Measurements from ENCODE around the gene MT1G. TPM values are rescaled to one million over a fixed set of nuclear protein-coding genes. Genes with fewer than 3 reads are reported as not detected.

The MT1G gene
- total RNA-seq, result not detected in 2 replicates

DNA sequence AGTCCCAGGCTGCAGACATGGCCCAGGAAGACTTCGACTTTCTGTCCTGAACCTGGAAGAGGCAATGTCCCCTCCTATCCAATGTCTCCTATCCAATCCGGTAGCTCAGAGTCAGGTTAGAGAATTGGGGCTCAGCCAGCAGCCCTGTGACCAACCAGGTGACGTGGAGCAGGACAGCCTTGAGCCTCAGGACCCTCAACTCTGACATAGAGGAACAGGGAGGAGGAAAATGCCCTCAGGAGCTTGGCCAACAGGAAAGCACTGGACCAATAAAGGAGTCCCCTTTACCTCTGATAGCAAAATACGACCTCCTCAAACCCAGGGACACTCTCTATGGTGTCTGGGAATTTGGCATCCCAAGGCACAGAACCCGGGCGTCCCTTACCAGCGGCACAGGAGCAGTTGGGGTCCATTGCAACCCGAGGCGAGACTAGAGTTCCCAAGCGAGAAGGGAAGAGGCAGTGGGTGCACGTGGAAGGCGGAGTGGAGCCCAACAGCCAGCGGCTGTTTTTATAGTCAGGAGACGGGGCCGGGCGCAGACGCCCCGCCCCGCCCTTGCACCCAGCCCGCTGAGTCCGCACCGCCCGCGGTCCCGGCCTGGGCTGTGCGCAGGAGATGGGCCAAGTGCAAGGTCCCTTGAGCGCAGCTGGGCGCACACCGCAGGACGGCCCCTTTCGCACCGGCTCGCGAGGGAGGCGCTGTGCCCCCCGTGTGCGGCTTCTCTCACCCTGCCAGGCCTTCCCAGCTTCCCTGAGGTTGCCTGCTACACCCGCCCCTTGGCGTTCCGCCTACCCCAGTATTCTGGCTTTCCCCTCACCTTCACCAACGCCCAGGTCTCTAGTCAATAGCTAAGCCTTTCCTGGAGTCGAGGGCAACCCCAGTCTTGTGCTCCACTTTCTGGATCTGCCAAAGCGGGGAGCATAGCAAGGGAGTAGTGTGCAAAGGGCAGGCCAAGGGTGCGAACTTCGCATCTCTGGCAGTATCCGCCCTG, at the start of gene MT1G:
Gene MT1G (minus strand): TSS at position 485 of the 991 bp plus-strand sequence. CDS start 72 bp downstream, at position 413.

GRCh38 chr16:56681939-56682702, 14.3 kb upstream of the MT1G start, which contains the start of gene MT1X:
Gene MT1X, plus strand, starts transcription at chr16:56682470. Its CDS starts 71 bp downstream, at chr16:56682541.

DNA sequence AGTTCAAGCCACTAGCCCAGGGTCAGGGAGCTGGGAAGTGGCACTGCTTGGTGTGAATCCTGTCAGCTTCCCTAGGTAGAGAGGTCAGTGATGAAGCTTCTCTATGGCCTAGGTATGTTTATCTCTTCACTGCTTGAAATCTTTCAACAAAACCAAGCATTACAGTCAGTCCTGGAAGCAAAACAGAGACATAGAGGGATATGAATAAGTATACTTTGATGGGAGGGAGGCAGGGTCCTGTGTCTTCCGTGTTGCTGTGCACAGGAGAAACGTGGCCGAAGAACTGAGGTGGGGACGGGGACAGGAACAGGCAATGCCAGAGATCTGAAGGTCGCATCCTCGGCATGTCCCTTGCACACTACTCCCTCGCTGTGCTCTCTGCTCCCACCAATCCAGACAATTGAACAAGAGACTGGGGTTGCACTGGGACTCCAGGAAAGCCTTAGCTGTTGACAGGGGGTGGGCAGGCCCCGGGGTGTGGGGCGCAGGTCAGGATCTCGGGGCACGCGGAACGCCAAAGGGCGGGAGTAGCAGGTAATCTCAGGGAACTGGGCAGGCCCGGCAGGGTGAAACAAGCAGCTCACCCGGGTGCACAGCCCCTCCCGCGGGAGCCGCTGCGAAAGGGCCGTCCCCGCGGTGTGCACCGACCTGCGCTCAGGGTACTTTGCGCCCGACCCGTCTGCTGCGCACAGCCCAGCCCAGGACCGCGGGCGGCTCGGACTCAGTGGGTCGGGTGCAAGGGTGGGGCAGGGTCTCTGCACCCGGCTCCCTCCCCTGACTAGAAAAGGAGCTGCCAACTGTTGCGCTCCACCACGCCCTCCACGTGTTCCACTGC, 1.4 kb upstream of the MT1G start, which contains the start of gene MT1H:
Gene MT1H (plus strand): TSS at position 810 of the 835 bp plus-strand sequence. CDS start 71 bp downstream, outside the sequence.

DNA sequence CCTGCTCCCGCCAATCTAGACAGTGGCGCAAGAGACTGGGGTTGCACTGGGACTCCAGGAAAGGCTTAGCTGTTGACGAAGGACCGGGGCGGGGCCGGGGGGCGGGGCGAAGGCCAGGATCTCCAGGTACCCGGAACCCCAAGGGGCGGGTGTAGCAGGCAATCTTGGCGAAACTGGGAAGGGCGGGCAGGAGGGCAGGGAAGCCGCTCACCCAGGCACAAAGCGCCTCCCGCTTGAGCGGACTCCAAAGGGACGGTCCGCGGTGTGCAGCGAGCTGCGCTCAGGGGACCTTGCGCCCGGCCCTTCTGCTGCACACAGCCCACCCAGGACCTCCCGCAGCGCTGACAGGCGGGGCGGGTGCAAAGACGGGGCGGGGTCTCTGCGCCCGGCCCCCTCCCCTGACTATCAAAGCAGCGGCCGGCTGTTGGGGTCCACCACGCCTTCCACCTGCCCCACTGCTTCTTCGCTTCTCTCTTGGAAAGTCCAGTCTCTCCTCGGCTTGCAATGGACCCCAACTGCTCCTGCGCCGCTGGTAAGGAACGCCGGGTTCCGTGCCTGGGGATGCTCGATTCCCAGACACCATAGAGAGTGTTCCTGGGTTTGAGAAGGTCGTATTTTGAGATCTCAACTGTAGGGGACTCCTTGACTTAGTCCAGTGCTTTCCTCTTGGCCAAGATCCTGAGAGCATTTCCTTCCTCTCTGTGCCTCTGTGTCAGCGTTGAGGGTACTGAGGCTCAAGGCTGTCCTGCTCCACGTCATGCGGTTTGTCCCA, 10.1 kb downstream of the MT1G start, which contains the start of gene MT1F:
Gene MT1F (plus strand): TSS at position 405 of the 772 bp plus-strand sequence. CDS start 100 bp downstream, at position 505.

DNA sequence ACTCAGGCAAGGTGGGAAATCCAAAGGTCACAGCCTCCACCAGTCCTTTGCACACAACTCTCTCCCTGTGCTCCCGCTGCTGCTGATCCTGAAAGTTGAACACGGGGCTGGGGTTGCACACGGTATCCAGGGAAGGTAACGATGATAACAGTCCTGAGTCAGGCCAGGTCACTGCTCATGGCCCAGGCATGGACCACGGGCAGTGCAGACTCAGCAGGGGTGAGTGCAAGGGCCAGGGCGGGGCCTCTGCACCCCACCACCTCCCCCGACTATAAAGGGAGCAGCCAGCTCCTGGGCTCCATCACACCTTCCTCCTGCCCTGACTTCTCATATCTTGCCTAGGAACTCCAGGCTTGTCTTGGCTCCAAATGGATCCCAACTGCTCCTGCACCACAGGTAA, 16.3 kb downstream of the MT1G start, which contains the start of gene MT1B:
Gene MT1B (plus strand): TSS at position 301 of the 400 bp plus-strand sequence. CDS start 68 bp downstream, at position 369.

GRCh38 chr16:56637814-56638750, 29.8 kb downstream of the MT1G start, which contains the start of gene MT1A:
Gene MT1A, plus strand, starts transcription at chr16:56638666. Its CDS starts 73 bp downstream, at chr16:56638739.

DNA sequence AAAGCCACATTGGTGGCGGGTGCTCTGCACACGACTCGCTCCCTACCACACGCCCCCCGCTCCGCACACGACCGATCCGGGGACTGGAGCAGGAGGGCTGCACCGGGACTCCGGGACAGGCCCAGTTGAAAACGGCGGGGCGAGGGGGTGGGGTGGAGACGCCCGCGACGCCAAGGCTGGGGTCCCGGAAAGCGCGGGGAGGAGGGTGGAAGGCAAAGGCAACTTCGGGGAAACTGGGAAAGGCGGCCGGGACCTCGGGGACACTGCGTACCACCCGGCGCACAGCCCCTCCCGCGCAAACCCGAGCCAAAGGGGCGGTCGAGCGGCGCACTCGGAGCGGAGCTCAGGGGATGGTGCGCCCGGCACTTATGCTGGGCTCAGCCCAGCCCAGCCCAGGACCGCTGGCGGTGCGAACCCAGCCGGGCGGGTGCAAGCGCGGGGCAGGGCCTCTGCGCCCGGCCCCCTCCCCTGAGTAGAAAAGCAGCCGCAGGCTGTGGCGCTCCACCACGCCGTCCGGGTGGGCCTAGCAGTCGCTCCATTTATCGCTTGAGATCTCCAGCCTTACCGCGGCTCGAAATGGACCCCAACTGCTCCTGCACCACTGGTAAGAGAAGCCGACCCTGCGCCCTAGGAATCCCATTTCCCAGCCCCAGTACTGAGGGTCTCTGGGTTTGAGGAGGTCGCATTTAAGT, 35.6 kb downstream of the MT1G start, which contains the start of gene MT1M:
Gene MT1M (plus strand): TSS at position 504 of the 692 bp plus-strand sequence. CDS start 73 bp downstream, at position 577.

GRCh38 chr16:56625140-56625942, 42.5 kb downstream of the MT1G start, which contains the start of gene MT1E:
Gene MT1E, plus strand, starts transcription at chr16:56625781. Its CDS starts 71 bp downstream, at chr16:56625852.

Other genes with a start within 250 kb of the MT1G start
- gene AMFR, start 242.5 kb downstream of the MT1G start, total RNA-seq, result 215 and 286 TPM in 2 replicates
- 61.4 and 68.2 TPM in 2 replicates for gene NUDT21, start 216.7 kb downstream of the MT1G start, total RNA-seq
- 67.3 and 95.7 TPM in 2 replicates for gene OGFOD1, start 216.5 kb downstream of the MT1G start, total RNA-seq
- 43.9 and 62.4 TPM in 2 replicates for gene BBS2, start 148.0 kb downstream of the MT1G start, total RNA-seq
- gene MT4, start 103.0 kb downstream of the MT1G start, total RNA-seq, result not detected in 2 replicates
- not detected in 2 replicates for gene MT3, start 78.5 kb downstream of the MT1G start, total RNA-seq
- gene MT2A, start 59.5 kb downstream of the MT1G start, total RNA-seq, result 118 and 174 TPM in 2 replicates
- gene MT1E, start 42.3 kb downstream of the MT1G start, total RNA-seq, result 131 and 212 TPM in 2 replicates
- 2.2 and 5.2 TPM in 2 replicates for gene MT1M, start 35.4 kb downstream of the MT1G start, total RNA-seq
- 3.2 and 3.3 TPM in 2 replicates for gene MT1A, start 29.4 kb downstream of the MT1G start, total RNA-seq
- not detected in 2 replicates for gene MT1B, start 16.2 kb downstream of the MT1G start, total RNA-seq
- gene MT1F, start 10.1 kb downstream of the MT1G start, total RNA-seq, result 0.99 and 1.0 TPM in 2 replicates
- not detected in 2 replicates for gene MT1H, start 1.7 kb upstream of the MT1G start, total RNA-seq
- gene MT1X, start 14.4 kb upstream of the MT1G start, total RNA-seq, result 13.8 and 27.1 TPM in 2 replicates
- 71.1 and 119 TPM in 2 replicates for gene NUP93, start 62.1 kb upstream of the MT1G start, total RNA-seq
- not detected in 2 replicates for gene SLC12A3, start 197.1 kb upstream of the MT1G start, total RNA-seq

All from endothelial cell of coronary artery (primary cell).